ENCODE results near the gene CSTF1. TPM values are rescaled to one million over a fixed set of nuclear protein-coding genes. Genes with fewer than 3 reads are reported as not detected.

The CSTF1 gene
- total RNA-seq, 4 donors from 2014 or later = 5.2 to 21.8 (median 14.2) TPM

DNA sequence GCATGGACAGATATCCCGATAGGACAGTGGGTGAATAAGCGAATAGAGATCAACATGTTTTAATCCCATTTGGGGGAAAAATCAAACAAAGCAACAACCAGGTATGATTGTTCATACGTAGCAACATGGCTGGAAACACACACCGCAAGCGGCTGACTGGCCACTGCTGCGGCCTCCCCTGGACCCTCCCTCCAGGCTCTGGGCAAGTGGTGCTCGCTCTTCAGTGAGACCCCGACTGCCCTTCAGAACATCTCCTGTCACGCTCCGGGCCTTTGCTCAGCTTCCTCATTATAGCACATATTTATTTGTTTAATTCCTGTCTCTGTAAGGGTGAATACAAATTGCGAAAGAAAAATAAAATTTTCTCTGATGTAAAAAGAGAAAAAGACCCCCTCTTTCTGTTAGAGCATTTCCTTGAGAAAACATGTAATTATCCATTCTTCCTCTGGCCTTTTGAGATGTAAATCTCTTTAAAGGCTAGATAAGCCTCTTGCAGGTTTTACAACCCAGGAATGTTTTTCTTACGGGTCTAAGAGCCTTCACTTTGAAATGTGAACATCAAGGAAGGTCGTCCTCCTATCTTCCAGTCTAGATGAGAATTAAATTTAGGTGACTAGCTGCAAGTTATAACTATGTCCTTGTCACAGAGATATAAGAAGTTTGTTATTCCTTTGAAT lies 44.7 kb upstream of the CSTF1 start:
- Histone ChIP-seq H3K4me3 (no peak overlapping the region), H3K27me3 (peaks cover 38% of the 10 kb centered on the region), H3K9me3 (no peaks in the 10 kb centered on the region), H3K27ac (no peak overlapping the region), H3K36me3 (no peaks in the 10 kb centered on the region), H3K4me1 (peaks cover 0 to 7% (median 0%) of the 10 kb centered on the region in 4 donors)
- TF ChIP-seq, protein P1, sequence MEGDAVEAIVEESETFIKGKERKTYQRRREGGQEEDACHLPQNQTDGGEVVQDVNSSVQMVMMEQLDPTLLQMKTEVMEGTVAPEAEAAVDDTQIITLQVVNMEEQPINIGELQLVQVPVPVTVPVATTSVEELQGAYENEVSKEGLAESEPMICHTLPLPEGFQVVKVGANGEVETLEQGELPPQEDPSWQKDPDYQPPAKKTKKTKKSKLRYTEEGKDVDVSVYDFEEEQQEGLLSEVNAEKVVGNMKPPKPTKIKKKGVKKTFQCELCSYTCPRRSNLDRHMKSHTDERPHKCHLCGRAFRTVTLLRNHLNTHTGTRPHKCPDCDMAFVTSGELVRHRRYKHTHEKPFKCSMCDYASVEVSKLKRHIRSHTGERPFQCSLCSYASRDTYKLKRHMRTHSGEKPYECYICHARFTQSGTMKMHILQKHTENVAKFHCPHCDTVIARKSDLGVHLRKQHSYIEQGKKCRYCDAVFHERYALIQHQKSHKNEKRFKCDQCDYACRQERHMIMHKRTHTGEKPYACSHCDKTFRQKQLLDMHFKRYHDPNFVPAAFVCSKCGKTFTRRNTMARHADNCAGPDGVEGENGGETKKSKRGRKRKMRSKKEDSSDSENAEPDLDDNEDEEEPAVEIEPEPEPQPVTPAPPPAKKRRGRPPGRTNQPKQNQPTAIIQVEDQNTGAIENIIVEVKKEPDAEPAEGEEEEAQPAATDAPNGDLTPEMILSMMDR (IDR thresholded peaks at IDR 0.05) = no peak
- TF ChIP-seq POLR2A (IDR thresholded peaks at IDR 0.05) (no peak), POLR2AphosphoS5 (IDR thresholded peaks at IDR 0.05) (no peak), EP300 (IDR thresholded peaks at IDR 0.05; ENCODE audit: low read depth) (no peak)
- WGBS, 2 donors (ENCODE audit: low coverage in 1 of 2) = 49 to 50% methylated on average over 8 to 13 of the region's 13 CpGs
- intact Hi-C loops (cut with DNase I; ENCODE audit: low total_unique reads) = no loop called here
- in situ Hi-C loops (cut with MboI; ENCODE audit: low pct_ligation_motif_present in 1 of 4, low pct_unique_long_range_greater_than_20kb in 1 of 4, low sequenced_read_pairs in 3 of 4) = no loop called here
- DNase-seq = no peak

DNA sequence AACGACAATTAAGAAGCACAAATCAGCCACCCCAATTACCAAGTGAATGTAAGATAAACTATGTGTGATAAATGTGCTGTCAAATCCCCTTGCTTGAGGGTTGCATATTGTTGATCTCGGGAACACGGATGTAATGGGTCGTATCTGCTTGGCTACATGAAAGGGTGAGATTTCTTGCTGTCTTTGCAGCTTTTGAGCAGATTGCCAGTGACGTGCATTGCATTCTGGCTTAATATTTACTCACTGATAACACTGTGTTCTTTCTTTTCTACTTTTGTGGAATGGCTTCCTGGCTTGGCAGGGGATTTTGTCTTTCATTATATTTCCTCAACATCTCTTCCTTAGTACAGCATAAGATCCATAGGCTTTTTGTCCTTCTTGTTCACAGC lies 44.1 kb upstream of the CSTF1 start:
- H3K36me3 ChIP-seq = no peaks in the 10 kb centered on the region
- in situ Hi-C loops (cut with MboI; ENCODE audit: low pct_ligation_motif_present in 1 of 4, low pct_unique_long_range_greater_than_20kb in 1 of 4, low sequenced_read_pairs in 3 of 4) (no loop called here), intact Hi-C loops (cut with DNase I; ENCODE audit: low total_unique reads) (no loop called here)
- TF ChIP-seq EP300 (IDR thresholded peaks at IDR 0.05; ENCODE audit: low read depth) (no peak), POLR2AphosphoS5 (IDR thresholded peaks at IDR 0.05) (no peak), POLR2A (IDR thresholded peaks at IDR 0.05) (no peak)
- TF ChIP-seq, protein P1 (IDR thresholded peaks at IDR 0.05) = no peak
- H3K4me1 ChIP-seq = peaks cover 0 to 7% (median 0%) of the 10 kb centered on the region in 4 donors
- H3K9me3 ChIP-seq = no peaks in the 10 kb centered on the region
- DNase-seq = no peak
- H3K27ac ChIP-seq = no peak overlapping the region
- WGBS, 2 donors (ENCODE audit: low coverage in 1 of 2) = 12 to 14% methylated on average over 5 of the region's 5 CpGs
- no peak overlapping the region for H3K4me3 ChIP-seq
- H3K27me3 ChIP-seq = peaks cover 33% of the 10 kb centered on the region

DNA sequence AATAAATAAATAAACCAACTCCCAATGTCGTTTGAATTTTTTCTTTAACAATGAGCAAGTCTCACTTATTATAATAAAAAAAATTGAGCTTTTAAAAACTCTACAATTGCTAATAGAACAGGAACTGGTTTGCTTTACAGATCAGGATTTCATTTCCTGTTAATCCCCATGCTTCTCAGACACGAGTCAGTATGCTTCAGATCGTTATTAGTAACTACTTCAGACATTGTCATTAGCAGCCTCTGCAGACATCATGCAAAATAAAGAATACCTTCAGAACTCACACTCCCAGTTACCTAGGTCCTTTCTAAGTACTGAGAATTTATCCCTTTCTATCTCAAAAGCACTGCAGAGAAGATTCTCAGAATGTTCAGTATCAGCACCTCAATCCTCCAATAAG lies 43.7 kb upstream of the CSTF1 start:
- TF ChIP-seq POLR2AphosphoS5 (IDR thresholded peaks at IDR 0.05) (no peak), EP300 (IDR thresholded peaks at IDR 0.05; ENCODE audit: low read depth) (no peak), POLR2A (IDR thresholded peaks at IDR 0.05) (no peak)
- TF ChIP-seq, protein P1 (IDR thresholded peaks at IDR 0.05) = no peak
- Histone ChIP-seq H3K36me3 (no peaks in the 10 kb centered on the region), H3K4me1 (peaks cover 0 to 4% (median 0%) of the 10 kb centered on the region in 4 donors), H3K4me3 (no peak overlapping the region), H3K27ac (no peak overlapping the region), H3K9me3 (no peaks in the 10 kb centered on the region), H3K27me3 (peaks cover 28% of the 10 kb centered on the region)
- DNase-seq = no peak
- in situ Hi-C loops (cut with MboI; ENCODE audit: low pct_ligation_motif_present in 1 of 4, low pct_unique_long_range_greater_than_20kb in 1 of 4, low sequenced_read_pairs in 3 of 4) = no loop called here
- intact Hi-C loops (cut with DNase I; ENCODE audit: low total_unique reads) = no loop called here
- WGBS, 2 donors (ENCODE audit: low coverage in 1 of 2) = 0 to 15% methylated on average over 3 of the region's 3 CpGs

DNA sequence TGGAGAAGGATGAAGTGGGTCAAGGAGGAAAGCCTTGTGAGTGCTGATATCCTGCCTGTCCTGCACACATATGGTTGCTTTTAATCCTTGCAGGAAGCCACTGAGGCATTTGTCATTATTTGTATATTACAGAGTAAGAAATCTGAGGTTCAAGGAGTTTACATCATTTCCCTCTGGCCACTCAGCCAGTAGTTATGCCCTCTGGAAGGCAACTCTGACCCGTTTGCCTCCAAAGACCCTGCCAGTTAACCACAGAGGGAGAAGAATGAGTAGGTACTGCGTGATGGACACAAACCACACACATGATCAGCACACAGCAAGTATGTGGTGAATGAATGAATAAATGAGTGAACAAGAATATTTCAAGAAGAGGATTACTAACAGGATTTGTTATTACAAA lies 41.6 kb upstream of the CSTF1 start:
- intact Hi-C loops (cut with DNase I; ENCODE audit: low total_unique reads) (no loop called here), in situ Hi-C loops (cut with MboI; ENCODE audit: low pct_ligation_motif_present in 1 of 4, low pct_unique_long_range_greater_than_20kb in 1 of 4, low sequenced_read_pairs in 3 of 4) (no loop called here)
- Histone ChIP-seq H3K27me3 (peaks cover 14% of the 10 kb centered on the region), H3K27ac (no peak overlapping the region), H3K36me3 (no peaks in the 10 kb centered on the region), H3K4me3 (no peak overlapping the region), H3K4me1 (no peaks in the 10 kb centered on the region), H3K9me3 (no peaks in the 10 kb centered on the region)
- no peak for DNase-seq
- 77 to 80% methylated on average over 1 to 2 of the region's 2 CpGs for WGBS, 2 donors (ENCODE audit: low coverage in 1 of 2)
- TF ChIP-seq POLR2A (IDR thresholded peaks at IDR 0.05) = no peak
- TF ChIP-seq, protein P1 (IDR thresholded peaks at IDR 0.05) = no peak
- TF ChIP-seq EP300 (IDR thresholded peaks at IDR 0.05; ENCODE audit: low read depth) = no peak
- no peak for TF ChIP-seq POLR2AphosphoS5 (IDR thresholded peaks at IDR 0.05)

Measured in transverse colon (tissue), 4 donors.